Measurements from ENCODE around the gene CIDEB.

Gene CIDEB

DNA sequence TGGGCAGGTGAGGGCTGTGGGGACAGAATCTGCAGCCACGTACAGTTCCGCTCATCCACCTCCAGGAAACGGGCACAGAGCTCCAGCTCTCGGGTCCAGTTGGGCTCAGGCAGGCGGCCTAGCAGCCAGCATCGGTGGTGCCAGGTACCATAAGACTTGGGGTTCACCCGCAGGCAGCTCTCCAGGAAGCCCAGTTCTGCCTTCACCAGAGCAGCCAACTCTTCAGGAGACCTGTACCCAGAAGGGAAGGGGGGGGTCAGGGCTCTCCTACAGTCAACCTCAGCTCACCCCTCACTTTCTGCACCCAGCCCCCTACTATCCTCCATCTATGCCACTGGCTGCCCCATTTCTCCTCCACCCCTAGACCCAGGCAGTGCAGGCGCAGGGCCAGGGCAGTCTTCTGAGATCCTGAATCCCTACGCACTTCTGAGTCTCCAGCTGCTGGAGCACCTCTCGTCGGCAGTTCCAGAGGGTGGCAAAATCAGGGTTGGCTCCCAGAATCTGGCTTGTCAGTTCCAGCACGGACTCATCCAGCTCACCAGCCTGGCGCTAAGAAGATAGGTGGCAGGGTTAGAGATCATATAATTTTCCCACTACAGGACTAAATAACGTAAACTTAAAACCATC, 37.8 kb downstream of the CIDEB start:
- no peak for DNase-seq (ENCODE audit: low spot score)

DNA sequence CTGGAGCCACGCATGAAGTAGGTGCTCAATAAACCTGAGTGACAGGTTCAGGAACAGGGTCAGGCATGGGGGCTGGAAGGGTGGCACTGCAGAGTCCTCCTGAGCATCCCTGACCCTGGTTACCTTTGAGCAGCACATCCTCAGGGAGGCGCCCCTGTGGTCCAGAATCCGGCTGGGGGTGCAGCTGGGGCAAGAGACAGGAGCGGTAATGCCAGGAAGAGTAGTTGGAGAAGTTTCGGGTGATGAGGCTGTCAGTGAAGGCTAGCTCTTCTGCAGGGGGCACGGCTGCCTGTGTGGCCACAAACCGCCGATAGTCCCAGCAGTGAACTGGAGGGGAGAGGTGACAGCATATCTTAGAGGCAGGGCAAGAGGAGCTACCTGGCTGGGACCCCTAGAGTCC, 38.4 kb downstream of the CIDEB start:
- no peak for DNase-seq (ENCODE audit: low spot score)

GRCh38 chr14:24268225-24268624, 39.6 kb downstream of the CIDEB start:
- no peak for DNase-seq (ENCODE audit: low spot score)

DNA sequence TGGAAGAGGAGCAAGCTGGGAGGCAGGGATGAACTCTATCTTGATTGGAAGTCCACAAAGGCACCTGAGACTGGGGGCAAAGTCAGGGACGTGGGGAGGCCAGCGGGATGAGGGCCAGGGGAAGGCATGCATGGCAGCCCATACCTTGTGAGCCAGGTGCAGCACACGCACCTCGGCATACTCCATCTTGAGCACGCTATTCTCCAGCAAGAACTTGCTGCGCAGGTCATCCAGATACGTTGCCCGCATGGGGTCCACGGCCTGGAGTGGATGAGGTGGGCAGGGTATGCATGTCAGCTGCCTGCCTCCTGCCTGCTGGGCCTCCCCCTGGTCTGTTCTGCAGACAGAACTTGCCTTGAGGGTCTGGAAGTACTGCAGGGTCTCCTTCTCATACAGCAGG, 40.3 kb downstream of the CIDEB start:
- DNase-seq (ENCODE audit: low spot score) = no peak

GRCh38 chr14:24266344-24267244, 41.2 kb downstream of the CIDEB start:
- DNase-seq (ENCODE audit: low spot score) = no peak

DNA sequence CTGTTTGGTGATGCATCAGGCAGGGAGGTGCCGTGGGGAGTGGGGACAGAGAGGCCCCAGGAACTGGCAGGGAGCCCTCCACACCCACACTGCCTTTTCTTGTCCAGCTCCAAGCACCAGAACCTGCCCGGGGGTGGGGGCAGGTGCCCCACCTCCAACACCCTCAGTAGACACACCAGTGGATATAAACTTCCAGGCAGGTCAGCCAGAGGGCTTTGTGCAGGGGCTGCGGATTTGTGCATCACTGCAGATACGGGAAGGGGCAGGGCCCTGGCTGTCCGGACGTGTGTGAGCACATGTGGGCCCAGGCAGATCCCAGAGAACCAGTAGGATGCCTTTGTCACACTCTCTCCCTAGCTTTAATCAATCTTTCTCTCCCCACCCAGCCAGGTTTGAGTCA, 43.5 kb downstream of the CIDEB start:
- DNase-seq (ENCODE audit: low spot score) = no peak

DNA sequence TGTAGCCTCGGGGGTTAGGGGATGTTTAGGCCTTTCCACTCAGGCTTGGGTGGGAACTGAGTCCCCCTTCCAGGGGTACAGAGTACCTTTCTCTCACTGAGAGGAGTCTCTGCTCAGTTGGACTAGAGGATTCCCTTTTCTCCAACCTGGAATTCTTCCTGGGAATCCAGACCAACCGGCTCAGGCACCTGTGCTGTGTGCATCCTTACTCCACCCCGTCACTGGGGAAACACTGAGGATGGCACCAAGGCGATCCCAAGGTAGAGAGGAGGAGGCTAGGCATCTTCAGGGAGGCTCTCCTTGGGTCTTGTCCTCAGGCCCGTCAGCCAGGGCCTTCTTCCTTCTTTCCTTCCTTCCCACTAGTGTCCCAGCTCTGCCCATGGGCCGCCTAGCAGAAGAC, 43.9 kb downstream of the CIDEB start:
- DNase-seq (ENCODE audit: low spot score) = no peak

- DNase-seq (ENCODE audit: low spot score) = no peak
These were observed 44.7 kb downstream of the CIDEB start, which contains the start of gene TGM1 for GRCh38 chr14:24262821-24263733. Gene TGM1, minus strand, starts transcription at chr14:24263177. Its CDS starts 825 bp downstream, at chr14:24262352.

GRCh38 chr14:24261969-24262327, 45.8 kb downstream of the CIDEB start:
- no peak for DNase-seq (ENCODE audit: low spot score)

- no peak for DNase-seq (ENCODE audit: low spot score)
These were observed 46.4 kb downstream of the CIDEB start for GRCh38 chr14:24261256-24261968.

DNA sequence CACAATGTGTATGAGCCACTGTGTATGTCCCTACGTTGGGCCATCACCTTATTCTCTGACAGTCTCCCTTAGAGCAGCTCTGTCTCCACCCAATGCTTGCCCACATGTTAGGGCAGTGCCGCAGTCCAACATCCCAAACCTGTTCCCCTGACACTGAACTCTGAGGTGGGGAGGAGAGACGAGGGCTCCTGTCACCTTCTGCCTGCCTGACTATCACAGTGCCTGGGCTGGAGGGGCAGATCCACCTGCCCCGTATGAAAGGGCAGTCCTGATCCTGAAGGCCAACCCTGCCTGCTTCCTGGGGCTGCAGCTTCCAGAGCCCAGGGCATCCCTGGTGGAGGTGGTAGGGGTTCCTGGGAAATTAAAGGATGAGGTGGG, 47.0 kb downstream of the CIDEB start:
- DNase-seq (ENCODE audit: low spot score) = no peak

GRCh38 chr14:24260026-24260779, 47.6 kb downstream of the CIDEB start:
- DNase-seq (ENCODE audit: low spot score) = no peak

GRCh38 chr14:24259282-24260025, 48.3 kb downstream of the CIDEB start:
- no peak for DNase-seq (ENCODE audit: low spot score)

GRCh38 chr14:24258548-24259265, 49.1 kb downstream of the CIDEB start:
- no peak for DNase-seq (ENCODE audit: low spot score)

DNA sequence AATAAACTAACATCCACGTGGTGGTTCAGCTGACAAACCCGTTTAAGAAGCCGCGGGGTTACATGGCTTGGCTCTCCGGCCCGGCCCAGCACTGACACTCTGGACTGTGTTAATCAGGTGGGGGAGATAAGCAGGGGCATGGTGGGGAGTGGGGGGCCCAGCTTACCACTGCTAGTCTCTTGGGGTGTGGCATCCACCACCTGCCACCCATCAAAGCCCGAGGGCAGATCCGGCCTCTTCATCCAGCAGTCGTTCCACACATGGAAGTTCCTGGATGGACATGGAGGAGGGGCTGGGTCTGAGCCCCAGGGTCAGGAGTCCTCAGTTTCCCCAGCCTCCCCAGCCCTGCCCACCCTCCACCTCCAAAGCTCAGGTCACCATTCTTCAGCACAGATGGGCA, 49.7 kb downstream of the CIDEB start:
- no peak for DNase-seq (ENCODE audit: low spot score)

DNA sequence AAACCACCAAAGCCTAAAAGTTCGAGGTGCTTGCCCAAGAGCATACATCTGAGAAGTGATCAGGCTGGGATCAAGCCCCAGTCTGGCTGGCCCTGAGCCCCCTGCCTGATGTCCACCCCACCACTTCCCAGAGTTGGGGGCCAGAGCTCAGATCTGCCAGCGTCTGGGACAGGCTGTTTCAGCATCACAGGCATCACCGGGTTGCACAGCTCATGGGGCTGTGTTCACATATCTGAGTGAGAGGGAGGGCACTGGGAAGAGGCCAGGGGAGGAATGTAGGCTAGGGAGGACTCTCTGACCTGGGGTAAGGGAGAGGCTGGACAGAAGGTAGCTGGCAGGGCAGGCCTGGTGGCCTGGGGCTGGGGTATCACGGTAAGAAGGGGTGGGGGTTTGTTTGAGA, 50.8 kb downstream of the CIDEB start:
- no peak for DNase-seq (ENCODE audit: low spot score)

DNA sequence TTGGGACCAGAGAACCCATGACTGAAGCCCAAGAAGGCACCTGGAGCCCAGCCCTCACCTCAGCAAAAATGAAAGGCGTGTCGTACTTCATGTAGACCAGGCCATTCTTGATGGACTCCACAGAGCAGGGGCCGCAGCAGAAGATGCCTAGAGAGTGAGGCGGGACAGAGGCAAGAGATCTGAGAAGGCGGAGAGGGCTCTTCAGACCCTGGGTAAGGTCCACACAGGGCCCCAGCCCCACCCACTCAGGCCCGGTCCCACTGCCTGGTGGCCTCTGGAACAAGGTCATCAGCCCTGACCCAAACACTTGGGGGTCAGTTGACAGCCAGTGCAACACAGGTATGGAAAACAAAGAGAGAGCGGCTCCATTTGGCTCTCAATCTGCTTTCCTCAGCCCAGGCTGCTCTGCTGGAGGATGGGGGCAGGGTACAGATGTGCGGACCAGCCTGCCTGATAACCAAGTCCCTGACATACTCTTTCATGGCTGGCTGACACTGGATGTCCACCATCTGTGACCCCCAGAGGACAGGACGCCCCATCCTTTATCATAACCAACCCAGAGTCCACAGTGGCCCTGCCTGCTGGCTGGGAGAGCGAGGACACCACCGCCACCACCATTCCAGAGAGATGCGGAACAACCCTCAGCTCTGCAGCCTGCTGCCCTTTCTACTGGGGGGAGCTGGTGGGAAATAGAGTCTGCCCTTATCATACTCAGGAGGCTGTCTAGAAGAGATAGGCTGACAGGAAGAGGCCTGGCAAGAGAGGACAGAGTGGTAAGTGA, 51.7 kb downstream of the CIDEB start:
- no peak for DNase-seq (ENCODE audit: low spot score)

GRCh38 chr14:24255438-24255837, 52.3 kb downstream of the CIDEB start:
- no peak for DNase-seq (ENCODE audit: low spot score)
